ENCODE measurements around the gene MAMDC4. TPM values are rescaled to one million over a fixed set of nuclear protein-coding genes. Genes with fewer than 3 reads are reported as not detected.
A peak's percentile ranks its signal among the peaks of the same experiment; 100 is the strongest.

MAMDC4 gene
- total and polyA plus RNA-seq, 2 of the 8 experiments (the other 6 are each of a cell fraction or from before 2014, with no cell fraction given) = 3.1 to 4.5 TPM

DNA sequence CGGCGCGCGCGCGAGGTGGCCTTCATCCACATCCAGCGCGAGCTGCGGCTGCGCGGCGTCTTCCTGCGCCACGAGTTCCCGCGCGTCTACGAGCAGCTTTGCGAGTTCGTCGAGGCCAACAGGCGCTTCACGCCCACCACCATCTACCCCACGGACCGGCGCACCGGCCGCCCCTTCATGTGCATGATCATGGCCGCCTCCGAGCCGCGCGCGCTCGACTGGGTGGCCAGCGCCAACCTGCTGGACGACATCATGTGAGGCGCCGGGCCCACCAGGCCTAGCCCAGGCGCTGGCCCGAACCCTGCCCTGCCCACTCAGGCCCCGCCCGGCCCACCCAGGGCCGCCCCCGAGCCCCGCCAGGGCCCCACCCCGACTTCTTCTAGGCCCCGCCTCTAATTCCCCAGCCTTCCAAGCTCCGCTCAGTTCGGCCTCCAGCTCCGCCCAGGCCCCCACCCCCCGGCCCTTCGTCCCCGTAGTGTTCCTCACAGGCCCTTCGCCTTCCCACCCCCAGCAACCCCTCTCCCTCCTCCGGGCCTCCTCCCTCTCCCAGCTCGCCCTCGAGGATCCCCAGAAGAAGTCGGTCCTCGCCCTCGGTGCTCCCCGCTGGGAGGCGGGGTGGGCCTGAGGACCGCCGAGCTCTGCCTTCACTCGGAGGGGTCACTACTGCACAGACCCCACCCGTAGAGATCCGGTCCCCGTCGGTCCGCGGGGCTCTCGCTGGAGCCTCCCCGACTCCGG, 4.9 kb upstream of the MAMDC4 start (continued):
- TF ChIP-seq KDM1A (IDR thresholded peaks at IDR 0.05; ENCODE audit: borderline replicate concordance, low read length) = no peak; the same call in 1 of the 2 replicates
- peak; percentile 50; the same call in 1 of the 2 replicates for TF ChIP-seq CREB1 (IDR thresholded peaks at IDR 0.05)
- no peak for TF ChIP-seq RAD21 (IDR thresholded peaks at IDR 0.05 in 1 of 2, conservative IDR thresholded peaks at IDR 0.05 in 1 of 2; ENCODE audit: low read depth in 2 of 2, low read length in 2 of 2)
- TF ChIP-seq SIRT6 (IDR thresholded peaks at IDR 0.05; ENCODE audit: low read length) = no peak
- peak; percentile 27; the same call in 1 of the 2 replicates for TF ChIP-seq NRF1 (IDR thresholded peaks at IDR 0.05; ENCODE audit: low read depth, low read length)

Data from H1 (cell line).